Effector memory CD4-positive, alpha-beta T cell (primary cell): Measurements from ENCODE around the gene C11orf21.

Source experiments
- DNase-seq, 3 donors: peaks; one replicate each; pipeline ENCODE4 v3.0.0-alpha.2; 2020
- H3K27ac ChIP-seq: 2 replicates; pipeline ENCODE4 v1.7.0; 2013; ENCODE audit warnings: mild to moderate bottlenecking, low read length, moderate library complexity; ENCODE audit not compliant: insufficient read depth, poor library complexity, severe bottlenecking
- H3K27me3 ChIP-seq: replicated peaks from 2 replicates; pipeline ENCODE4 v1.7.0; 2013; ENCODE audit warnings: mild to moderate bottlenecking, low read length; ENCODE audit not compliant: insufficient read depth, control insufficient read depth, poor library complexity, severe bottlenecking
- H3K36me3 ChIP-seq: 2 replicates; pipeline ENCODE4 v1.7.0; 2013; ENCODE audit warnings: mild to moderate bottlenecking, low read length, moderate library complexity; ENCODE audit not compliant: control insufficient read depth, insufficient read depth
- H3K4me1 ChIP-seq: 2 replicates; pipeline ENCODE4 v1.7.0; 2013; ENCODE audit warnings: low read length, mild to moderate bottlenecking; ENCODE audit not compliant: control insufficient read depth, insufficient read depth, poor library complexity, severe bottlenecking
- H3K4me3 ChIP-seq: 2 replicates; pipeline ENCODE4 v1.7.0; 2013; ENCODE audit warnings: low read length, low read depth, mild to moderate bottlenecking; ENCODE audit not compliant: insufficient read depth, poor library complexity, severe bottlenecking
- H3K9me3 ChIP-seq: 2 replicates; pipeline ENCODE4 v1.7.0; 2013; ENCODE audit warnings: mild to moderate bottlenecking, low read length, moderate library complexity; ENCODE audit not compliant: control insufficient read depth

Gene C11orf21

GRCh38 chr11:2260491-2261364 is 41.0 kb downstream of the C11orf21 start:
- no peak overlapping the region for H3K27ac ChIP-seq
- no peak overlapping the region for H3K4me3 ChIP-seq
- DNase-seq = no peak
- H3K4me1 ChIP-seq = peaks cover 6% of the 10 kb centered on the region
- no peaks in the 10 kb centered on the region for H3K36me3 ChIP-seq
- no peaks in the 10 kb centered on the region for H3K9me3 ChIP-seq
- H3K27me3 ChIP-seq = no peaks in the 10 kb centered on the region

- no peak overlapping the region for H3K4me3 ChIP-seq
- no peak overlapping the region for H3K27ac ChIP-seq
- DNase-seq = no peak
- H3K9me3 ChIP-seq = no peaks in the 10 kb centered on the region
- no peaks in the 10 kb centered on the region for H3K27me3 ChIP-seq
- H3K4me1 ChIP-seq = no peaks in the 10 kb centered on the region
- no peaks in the 10 kb centered on the region for H3K36me3 ChIP-seq
Measured at GRCh38 chr11:2259897-2260451, 41.7 kb downstream of the C11orf21 start.

DNA sequence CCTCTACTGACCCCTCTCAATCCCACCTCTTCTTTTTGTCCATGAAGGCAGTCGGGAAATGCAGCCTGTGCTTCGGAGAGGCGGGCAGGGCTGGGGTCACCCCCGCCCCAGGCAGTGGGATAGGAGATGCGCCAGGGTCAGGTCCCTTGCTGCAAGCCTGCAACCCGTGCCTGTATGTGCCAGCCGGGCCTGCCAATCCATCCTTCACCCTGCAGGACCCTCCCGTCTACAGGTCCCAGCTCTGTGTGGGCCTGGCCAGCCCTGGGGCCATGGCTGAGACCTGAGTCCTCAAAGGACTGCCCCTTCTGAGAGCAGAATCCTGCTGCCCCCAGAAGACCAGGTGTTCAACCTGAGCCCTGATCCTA is 42.3 kb downstream of the C11orf21 start:
- Histone ChIP-seq H3K27ac (no peak overlapping the region), H3K27me3 (no peaks in the 10 kb centered on the region), H3K4me1 (no peaks in the 10 kb centered on the region), H3K4me3 (no peak overlapping the region), H3K9me3 (no peaks in the 10 kb centered on the region), H3K36me3 (no peaks in the 10 kb centered on the region)
- no peak for DNase-seq

- no peaks in the 10 kb centered on the region for H3K27me3 ChIP-seq
- H3K4me1 ChIP-seq = no peaks in the 10 kb centered on the region
- no peak overlapping the region for H3K4me3 ChIP-seq
- no peaks in the 10 kb centered on the region for H3K36me3 ChIP-seq
- no peak overlapping the region for H3K27ac ChIP-seq
- DNase-seq = no peak
- H3K9me3 ChIP-seq = no peaks in the 10 kb centered on the region
Measured at GRCh38 chr11:2258501-2259465, 42.9 kb downstream of the C11orf21 start.

GRCh38 chr11:2256951-2257700 is 44.6 kb downstream of the C11orf21 start:
- Histone ChIP-seq H3K27me3 (no peaks in the 10 kb centered on the region), H3K4me1 (no peaks in the 10 kb centered on the region), H3K4me3 (no peak overlapping the region), H3K9me3 (no peaks in the 10 kb centered on the region), H3K27ac (no peak overlapping the region), H3K36me3 (no peaks in the 10 kb centered on the region)
- DNase-seq = no peak

DNA sequence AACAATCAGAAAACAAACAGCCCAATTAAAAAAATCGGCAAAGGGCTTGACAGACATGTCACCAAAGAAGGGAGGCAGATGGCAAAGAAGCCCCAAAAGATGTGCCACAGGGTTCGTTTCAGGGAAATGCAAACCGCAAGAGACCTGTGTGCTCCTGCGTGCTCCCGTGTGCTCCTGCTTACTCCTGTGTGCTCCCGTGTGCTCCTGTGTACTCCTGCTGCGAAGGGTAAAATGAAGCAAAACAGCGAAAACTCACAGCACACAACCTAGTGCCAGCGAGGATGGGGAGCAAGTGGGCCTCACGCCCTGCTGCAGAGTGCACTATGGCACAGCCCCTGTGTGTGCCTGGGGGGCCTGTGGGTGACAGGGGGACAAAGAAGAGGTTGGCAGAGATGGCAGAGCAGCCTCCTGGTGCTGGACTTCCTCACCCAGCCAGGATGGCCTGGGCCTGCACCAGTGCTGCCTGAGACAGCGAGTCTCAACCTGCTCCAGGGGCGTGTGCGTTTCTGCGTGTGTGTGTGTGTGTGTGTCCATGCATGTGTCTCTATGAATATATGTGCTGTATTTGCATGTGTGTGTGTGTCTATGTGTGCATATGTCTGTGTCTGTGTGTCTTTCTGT is 45.3 kb downstream of the C11orf21 start:
- Histone ChIP-seq H3K9me3 (no peaks in the 10 kb centered on the region), H3K4me1 (no peaks in the 10 kb centered on the region), H3K27ac (no peak overlapping the region), H3K27me3 (no peaks in the 10 kb centered on the region), H3K36me3 (no peaks in the 10 kb centered on the region), H3K4me3 (no peak overlapping the region)
- no peak for DNase-seq

- no peaks in the 10 kb centered on the region for H3K4me1 ChIP-seq
- DNase-seq = no peak
- H3K9me3 ChIP-seq = no peaks in the 10 kb centered on the region
- no peak overlapping the region for H3K27ac ChIP-seq
- no peak overlapping the region for H3K4me3 ChIP-seq
- no peaks in the 10 kb centered on the region for H3K36me3 ChIP-seq
- no peaks in the 10 kb centered on the region for H3K27me3 ChIP-seq
Measured at GRCh38 chr11:2252018-2252417, 49.7 kb downstream of the C11orf21 start.

GRCh38 chr11:2251138-2251537 is 50.6 kb downstream of the C11orf21 start:
- DNase-seq = no peak
- no peaks in the 10 kb centered on the region for H3K27me3 ChIP-seq
- no peaks in the 10 kb centered on the region for H3K9me3 ChIP-seq
- no peak overlapping the region for H3K4me3 ChIP-seq
- no peak overlapping the region for H3K27ac ChIP-seq
- no peaks in the 10 kb centered on the region for H3K4me1 ChIP-seq
- H3K36me3 ChIP-seq = no peaks in the 10 kb centered on the region

GRCh38 chr11:2250485-2250884 is 51.2 kb downstream of the C11orf21 start:
- H3K27ac ChIP-seq = no peak overlapping the region
- no peak for DNase-seq
- H3K4me3 ChIP-seq = no peak overlapping the region
- no peaks in the 10 kb centered on the region for H3K9me3 ChIP-seq
- H3K36me3 ChIP-seq = no peaks in the 10 kb centered on the region
- no peaks in the 10 kb centered on the region for H3K27me3 ChIP-seq
- no peaks in the 10 kb centered on the region for H3K4me1 ChIP-seq
